H9 (cell line): ENCODE data around the gene ACTN4. TPM values are rescaled to one million over a fixed set of nuclear protein-coding genes. Genes with fewer than 3 reads are reported as not detected.
A peak's percentile ranks its signal among the peaks of the same experiment; 100 is the strongest.

Experiments used
- DNase-seq: peaks from one replicate; pipeline ENCODE4 v3.0.0-alpha.2; 2017
- H2AFZ ChIP-seq: one replicate; pipeline ENCODE4 v1.6.1; 2013; ENCODE audit warnings: mild to moderate bottlenecking, low read length, control low read depth, moderate library complexity
- H2AK5ac ChIP-seq: 2 replicates; pipeline ENCODE4 v1.6.1; 2013; ENCODE audit warnings: low read length, control low read depth, mixed read lengths; ENCODE audit not compliant: insufficient read length
- H2BK120ac ChIP-seq: one replicate; pipeline ENCODE4 v1.6.1; 2013; ENCODE audit warnings: low read depth, mild to moderate bottlenecking, low read length, control low read depth, inconsistent platforms; ENCODE audit not compliant: poor library complexity, severe bottlenecking
- H2BK12ac ChIP-seq: 2 replicates; pipeline ENCODE4 v1.6.1; 2013; ENCODE audit warnings: low read length, control low read depth, mixed read lengths, low read depth; ENCODE audit not compliant: insufficient read length
- H2BK15ac ChIP-seq: 2 replicates; pipeline ENCODE4 v1.6.1; 2013; ENCODE audit warnings: low read depth, low read length, control low read depth
- H2BK20ac ChIP-seq: one replicate; pipeline ENCODE4 v1.6.1; 2013; ENCODE audit warnings: low read depth, mild to moderate bottlenecking, low read length, control low read depth, inconsistent platforms; ENCODE audit not compliant: poor library complexity, severe bottlenecking
- H2BK5ac ChIP-seq: 2 replicates; pipeline ENCODE4 v1.6.1; 2013; ENCODE audit warnings: low read length, control low read depth, mixed read lengths; ENCODE audit not compliant: insufficient read length
- H3K14ac ChIP-seq: 2 replicates; pipeline ENCODE4 v1.6.1; 2013; ENCODE audit warnings: low read length, control low read depth; ENCODE audit not compliant: insufficient read depth
- H3K18ac ChIP-seq: 2 replicates; pipeline ENCODE4 v1.6.1; 2013; ENCODE audit warnings: low read depth, mild to moderate bottlenecking, mixed read lengths, low read length, control low read depth; ENCODE audit not compliant: insufficient read length
- H3K23ac ChIP-seq: 2 replicates; pipeline ENCODE4 v1.6.1; 2013; ENCODE audit warnings: low read length, control low read depth, mixed read lengths, low read depth; ENCODE audit not compliant: insufficient read length
- H3K23me2 ChIP-seq: 2 replicates; pipeline ENCODE4 v1.6.1; 2013; ENCODE audit warnings: low read depth, mild to moderate bottlenecking, mixed read lengths, low read length, control low read depth; ENCODE audit not compliant: insufficient read length, poor library complexity, severe bottlenecking
- H3K27ac ChIP-seq: 2 replicates; pipeline ENCODE4 v1.5.1; 2013; ENCODE audit warnings: low read length, control low read depth, mixed read lengths, low read depth; ENCODE audit not compliant: insufficient read length
- H3K27me3 ChIP-seq: 2 replicates; pipeline ENCODE4 v1.6.1; 2013; ENCODE audit warnings: low read length, control low read depth, inconsistent platforms; ENCODE audit not compliant: insufficient read depth
- H3K4ac ChIP-seq: 2 replicates; pipeline ENCODE4 v1.6.1; 2013; ENCODE audit warnings: low read depth, mild to moderate bottlenecking, control low read depth, inconsistent platforms, low read length, moderate library complexity
- H3K4me1 ChIP-seq: 2 replicates; pipeline ENCODE4 v1.6.1; 2013; ENCODE audit warnings: low read length, control low read depth, inconsistent platforms; ENCODE audit not compliant: insufficient read depth
- H3K4me2 ChIP-seq: 2 replicates; pipeline ENCODE4 v1.6.1; 2013; ENCODE audit warnings: low read length, control low read depth, mixed read lengths; ENCODE audit not compliant: insufficient read length, insufficient read depth
- H3K56ac ChIP-seq: 2 replicates; pipeline ENCODE4 v1.6.1; 2013; ENCODE audit warnings: low read depth, mild to moderate bottlenecking, mixed read lengths, low read length, control low read depth; ENCODE audit not compliant: insufficient read length
- H3K79me1 ChIP-seq: 2 replicates; pipeline ENCODE4 v1.6.1; 2013; ENCODE audit warnings: low read depth, mild to moderate bottlenecking, moderate library complexity, low read length, control low read depth, inconsistent platforms; ENCODE audit not compliant: insufficient read depth, poor library complexity, severe bottlenecking
- H3K79me2 ChIP-seq: 2 replicates; pipeline ENCODE4 v1.6.1; 2013; ENCODE audit warnings: low read length, control low read depth, inconsistent platforms; ENCODE audit not compliant: insufficient read depth
- H3K9ac ChIP-seq: 2 replicates; pipeline ENCODE4 v1.6.1; 2013; ENCODE audit warnings: low read length, control low read depth, mixed read lengths; ENCODE audit not compliant: insufficient read length; ENCODE audit errors: extremely low read depth
- H3K9me3 ChIP-seq: one replicate; pipeline ENCODE4 v1.6.1; 2013; ENCODE audit warnings: low read depth, low read length, inconsistent platforms; ENCODE audit not compliant: control insufficient read depth
- H3T11ph ChIP-seq: one replicate; pipeline ENCODE4 v1.6.1; 2013; ENCODE audit warnings: mild to moderate bottlenecking, low read length, control low read depth, inconsistent platforms
- H4K20me1 ChIP-seq: one replicate; pipeline ENCODE4 v1.6.1; 2013; ENCODE audit not compliant: control insufficient read depth, insufficient read length, insufficient read depth
- H4K5ac ChIP-seq: 2 replicates; pipeline ENCODE4 v1.6.1; 2013; ENCODE audit warnings: low read depth, mild to moderate bottlenecking, mixed read lengths, low read length, control low read depth; ENCODE audit not compliant: insufficient read length
- H4K8ac ChIP-seq: replicated peaks from 2 replicates; pipeline ENCODE4 v1.6.1; 2013; ENCODE audit warnings: low read length, control low read depth, mixed read lengths, low read depth; ENCODE audit not compliant: insufficient read length
- H4K91ac ChIP-seq: 2 replicates; pipeline ENCODE4 v1.6.1; 2013; ENCODE audit warnings: low read depth, mild to moderate bottlenecking, moderate library complexity, mixed read lengths, low read length, control low read depth; ENCODE audit not compliant: insufficient read length
- H3K27ac Mint-ChIP-seq, 3 experiments: 2 replicates in 2 of 3; 3 replicates in 1 of 3; pipeline ENCODE4 v1.8.0; 2020 to 2021; ENCODE audit warnings: mixed read lengths in 3 of 3, mild to moderate bottlenecking in 1 of 3, moderate library complexity in 1 of 3
- H3K27me3 Mint-ChIP-seq: 2 replicates; pipeline ENCODE4 v1.8.0; 2021; ENCODE audit warnings: low read depth, mild to moderate bottlenecking, moderate library complexity, mixed read lengths
- H3K36me3 Mint-ChIP-seq, 3 experiments: 2 replicates in 2 of 3; 3 replicates in 1 of 3; pipeline ENCODE4 v1.8.0; 2020 to 2021; ENCODE audit warnings: low read depth in 3 of 3, mixed read lengths in 3 of 3; ENCODE audit not compliant: insufficient read depth in 1 of 3
- H3K4me1 Mint-ChIP-seq, 2 experiments: 2 replicates each; pipeline ENCODE4 v1.8.0; 2020; ENCODE audit warnings: mixed read lengths in 2 of 2
- H3K4me3 Mint-ChIP-seq, 2 experiments: 2 replicates in 1 of 2; 3 replicates in 1 of 2; pipeline ENCODE4 v1.8.0; 2020 to 2021; ENCODE audit warnings: mild to moderate bottlenecking in 2 of 2, mixed read lengths in 2 of 2, moderate library complexity in 1 of 2
- H3K9me3 Mint-ChIP-seq, 2 experiments: 2 replicates in 1 of 2; 3 replicates in 1 of 2; pipeline ENCODE4 v1.8.0; 2020; ENCODE audit warnings: mild to moderate bottlenecking in 2 of 2, mixed read lengths in 2 of 2, moderate library complexity in 1 of 2
- WGBS: extraction: QIAGEN DNeasy Blood & Tissue Kit; methylation state at CpG from one replicate; pipeline ENCODE4 v1.1.7; 2013; ENCODE audit warnings: missing lambda C conversion rate, low lambda C conversion rate, mixed read lengths; ENCODE audit not compliant: insufficient read length; ENCODE audit errors: extremely low coverage; 5-methylcytosine and 5-hydroxymethylcytosine counted together
- total RNA-seq: library from RNA; stranded (reverse); gene quantifications from 2 replicates; pipeline ENCODE4 v1.2.1, GENCODE V29; 2021
- TF ChIP-seq, protein P1 (sequence below): fragments of 200-600 bp; sonication (generic); conservative IDR thresholded peaks from 3 replicates; pipeline ENCODE4 v1.8.0; 2021; ENCODE audit warnings: antibody characterized with exemption, mild to moderate bottlenecking

The ACTN4 gene
- total RNA-seq, 1 experiment from 2014 or later, result 369 TPM

DNA sequence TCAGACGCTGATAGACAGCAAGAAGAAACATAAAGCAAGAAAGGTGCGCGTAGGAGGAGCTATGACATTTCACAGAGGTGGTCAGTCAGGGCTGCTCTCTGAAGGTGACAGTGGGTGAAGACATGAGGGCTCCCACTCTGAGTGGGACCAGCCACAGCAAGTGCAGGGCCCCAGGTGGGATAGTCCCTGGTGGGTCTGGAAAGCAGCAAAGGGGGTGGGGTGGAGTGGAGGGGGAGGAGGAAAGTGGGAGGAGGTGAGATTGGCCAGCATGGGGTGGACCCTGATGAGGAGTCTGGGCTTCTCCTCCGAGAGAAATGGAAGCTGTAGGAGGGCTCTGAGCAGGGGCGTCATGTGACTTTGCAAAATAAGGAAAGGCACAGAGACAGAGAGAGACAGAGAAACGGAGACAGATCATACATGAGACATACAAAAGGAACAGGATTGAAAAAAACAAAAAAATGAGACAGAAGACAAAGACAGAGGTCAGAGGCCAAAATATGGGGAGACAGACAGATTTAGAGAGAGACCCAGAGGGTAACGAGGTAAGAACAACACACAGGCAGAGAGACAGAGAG lies 32.4 kb upstream of the ACTN4 start:
- Histone ChIP-seq H3T11ph (no peak overlapping the region), H3K27me3 (no peaks in the 10 kb centered on the region), H4K8ac (no peak overlapping the region), H3K4me1 (peaks cover 4% of the 10 kb centered on the region; the same call in 1 of the 2 replicates), H2BK20ac (no peak overlapping the region), H3K9me3 (no peaks in the 10 kb centered on the region), H2BK12ac (no peak overlapping the region), H4K91ac (no peak overlapping the region), H3K56ac (no peak overlapping the region), H2BK5ac (no peak overlapping the region), H3K4me2 (no peak overlapping the region), H3K27ac (no peak overlapping the region), H3K79me2 (peaks cover 4% of the 10 kb centered on the region; the same call in 1 of the 2 replicates), H3K79me1 (peaks cover 3% of the 10 kb centered on the region), H2AFZ (no peak overlapping the region), H3K23ac (no peak overlapping the region), H2BK120ac (no peak overlapping the region), H3K23me2 (peaks cover 5% of the 10 kb centered on the region), H4K20me1 (no peaks in the 10 kb centered on the region), H3K14ac (no peak overlapping the region), H3K9ac (no peak overlapping the region), H4K5ac (no peak overlapping the region), H3K18ac (no peak overlapping the region), H3K4ac (no peak overlapping the region), H2AK5ac (no peak overlapping the region), H2BK15ac (no peak overlapping the region)
- TF ChIP-seq, protein P1, sequence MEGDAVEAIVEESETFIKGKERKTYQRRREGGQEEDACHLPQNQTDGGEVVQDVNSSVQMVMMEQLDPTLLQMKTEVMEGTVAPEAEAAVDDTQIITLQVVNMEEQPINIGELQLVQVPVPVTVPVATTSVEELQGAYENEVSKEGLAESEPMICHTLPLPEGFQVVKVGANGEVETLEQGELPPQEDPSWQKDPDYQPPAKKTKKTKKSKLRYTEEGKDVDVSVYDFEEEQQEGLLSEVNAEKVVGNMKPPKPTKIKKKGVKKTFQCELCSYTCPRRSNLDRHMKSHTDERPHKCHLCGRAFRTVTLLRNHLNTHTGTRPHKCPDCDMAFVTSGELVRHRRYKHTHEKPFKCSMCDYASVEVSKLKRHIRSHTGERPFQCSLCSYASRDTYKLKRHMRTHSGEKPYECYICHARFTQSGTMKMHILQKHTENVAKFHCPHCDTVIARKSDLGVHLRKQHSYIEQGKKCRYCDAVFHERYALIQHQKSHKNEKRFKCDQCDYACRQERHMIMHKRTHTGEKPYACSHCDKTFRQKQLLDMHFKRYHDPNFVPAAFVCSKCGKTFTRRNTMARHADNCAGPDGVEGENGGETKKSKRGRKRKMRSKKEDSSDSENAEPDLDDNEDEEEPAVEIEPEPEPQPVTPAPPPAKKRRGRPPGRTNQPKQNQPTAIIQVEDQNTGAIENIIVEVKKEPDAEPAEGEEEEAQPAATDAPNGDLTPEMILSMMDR, result no peak
- no peak for DNase-seq
- Mint-ChIP-seq H3K27ac (peak overlapping the region; percentile 16 to 65 (median 36); a peak in 4 of 7 replicates), H3K9me3 (no peaks in the 10 kb centered on the region; a peak in 1 of 5 replicates), H3K27me3 (peaks cover 6% of the 10 kb centered on the region), H3K36me3 (peaks cover 3 to 9% (median 3%) of the 10 kb centered on the region in 3 experiments; a peak in 6 of 7 replicates), H3K4me1 (peaks cover 18 to 30% of the 10 kb centered on the region in 2 experiments), H3K4me3 (no peak overlapping the region)
- WGBS, result no CpG with 5 or more reads among the region's 7 CpGs
